NCI-H526 (cell line): ENCODE measurements around the gene TMEM43.

ENCODE experiments used
- DNase-seq, 2 experiments: peaks; one replicate each; lab custom pipeline; 2025; lab: John Stamatoyannopoulos, UW

The TMEM43 gene

DNA sequence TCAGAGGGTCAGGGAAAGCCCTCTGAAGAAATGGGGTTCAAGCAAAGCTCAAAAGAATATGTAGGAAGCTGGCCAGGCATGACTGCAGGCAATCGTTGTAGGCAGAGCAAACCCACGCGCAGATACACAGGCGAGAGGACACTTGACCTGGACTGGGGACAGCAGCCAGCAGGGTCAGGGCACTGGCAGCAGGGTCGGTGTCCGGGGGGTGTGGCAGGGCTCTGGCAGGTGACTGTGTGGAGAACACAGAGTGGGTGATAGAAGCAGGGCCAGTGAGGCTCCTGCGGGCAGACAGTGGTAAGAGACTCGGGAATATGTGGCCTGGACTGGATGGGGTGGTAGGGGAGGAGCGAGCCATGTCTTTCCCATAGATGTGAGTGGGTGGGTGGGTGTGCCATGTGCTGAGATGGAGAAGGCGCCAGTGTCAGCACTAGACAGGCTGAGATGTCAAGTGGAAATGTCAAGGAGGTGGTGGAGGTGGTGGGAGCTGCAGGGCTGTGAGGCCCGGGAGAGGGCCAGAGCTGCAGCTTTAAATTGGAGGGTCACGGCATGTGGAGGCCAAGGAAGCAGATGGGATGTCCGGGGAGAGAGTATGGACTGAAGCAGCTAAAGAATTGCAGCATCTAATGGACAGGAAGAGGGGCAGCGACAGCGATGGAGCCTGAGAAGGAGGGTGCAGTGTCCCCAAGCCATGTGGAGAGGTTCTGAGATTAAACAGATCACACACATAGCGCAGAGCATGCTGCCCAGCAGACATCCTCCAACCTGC is 13.4 kb downstream of the TMEM43 start:
- no peak for DNase-seq

DNA sequence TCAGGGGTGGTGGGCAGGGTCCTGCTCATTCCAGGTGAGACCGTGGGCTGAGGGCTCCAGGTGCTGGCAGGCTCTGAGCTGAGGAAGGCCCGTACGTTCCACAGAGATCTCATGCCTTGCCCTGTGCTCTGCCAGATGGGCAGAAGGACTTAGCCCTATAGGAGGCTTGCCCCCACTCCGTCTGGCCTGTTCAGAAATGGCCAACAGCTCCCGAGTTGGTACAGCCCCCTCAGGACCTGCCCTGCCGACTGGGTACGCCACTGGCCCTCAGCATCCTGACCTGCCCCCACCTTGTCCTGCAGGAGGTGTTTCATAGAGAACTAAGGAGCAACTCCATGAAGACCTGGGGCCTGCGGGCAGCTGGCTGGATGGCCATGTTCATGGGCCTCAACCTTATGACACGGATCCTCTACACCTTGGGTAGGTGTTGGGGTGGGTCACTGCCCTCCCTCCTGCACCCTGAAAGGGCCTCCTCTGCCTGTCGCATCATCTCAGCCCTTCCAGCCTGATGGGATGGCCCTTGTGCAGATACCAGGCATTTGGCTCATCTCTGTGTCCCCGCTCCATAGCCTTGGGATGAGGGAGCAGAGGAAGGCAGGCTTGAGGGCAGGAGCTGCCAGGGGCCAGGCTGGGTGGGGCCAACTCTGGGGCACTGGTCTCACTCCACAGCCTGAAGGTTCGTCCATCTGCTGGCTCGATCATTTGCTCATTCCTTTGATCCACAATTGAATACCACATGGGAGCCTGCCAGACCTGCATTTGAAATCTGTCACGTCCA is 14.2 kb downstream of the TMEM43 start:
- no peak for DNase-seq

DNA sequence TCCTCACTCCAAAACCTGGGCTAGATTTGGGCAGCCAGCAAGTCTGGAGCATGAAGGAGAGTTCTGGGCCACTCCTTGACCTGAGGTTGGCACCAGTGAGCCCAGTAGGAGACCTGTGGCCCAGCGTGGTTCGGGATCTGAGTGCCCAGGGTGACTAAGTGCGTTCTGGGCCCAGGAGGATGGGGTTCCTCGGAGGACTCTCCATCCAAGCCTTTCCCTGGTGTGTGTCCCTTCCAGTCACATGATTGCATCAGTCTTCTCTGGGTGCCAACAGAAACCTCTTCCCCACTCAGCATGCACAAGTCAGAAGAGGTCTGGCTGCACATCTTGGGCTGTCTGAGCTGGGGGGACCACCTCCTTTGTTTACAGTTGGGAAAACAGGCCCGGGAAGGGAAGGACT is 14.9 kb downstream of the TMEM43 start:
- no peak for DNase-seq

DNA sequence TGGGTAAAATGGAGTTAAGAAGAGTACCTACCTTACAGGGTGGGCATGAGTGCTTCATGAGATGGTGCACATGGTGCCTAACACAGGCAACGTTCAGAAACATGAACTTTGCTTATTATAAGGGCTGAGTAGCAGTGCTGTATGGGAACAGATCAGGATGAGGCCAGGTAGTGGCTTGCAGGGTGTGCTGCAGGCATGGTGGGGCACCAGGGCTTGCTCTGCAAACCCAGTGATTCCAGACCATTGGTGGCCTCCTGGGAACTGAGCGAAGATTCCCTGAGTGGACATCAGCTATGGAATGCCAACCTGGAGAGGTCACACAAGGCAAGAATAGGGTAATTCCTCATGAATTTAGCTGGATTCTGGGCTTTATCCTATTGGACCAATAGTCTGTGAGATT is 15.8 kb downstream of the TMEM43 start:
- no peak for DNase-seq

DNA sequence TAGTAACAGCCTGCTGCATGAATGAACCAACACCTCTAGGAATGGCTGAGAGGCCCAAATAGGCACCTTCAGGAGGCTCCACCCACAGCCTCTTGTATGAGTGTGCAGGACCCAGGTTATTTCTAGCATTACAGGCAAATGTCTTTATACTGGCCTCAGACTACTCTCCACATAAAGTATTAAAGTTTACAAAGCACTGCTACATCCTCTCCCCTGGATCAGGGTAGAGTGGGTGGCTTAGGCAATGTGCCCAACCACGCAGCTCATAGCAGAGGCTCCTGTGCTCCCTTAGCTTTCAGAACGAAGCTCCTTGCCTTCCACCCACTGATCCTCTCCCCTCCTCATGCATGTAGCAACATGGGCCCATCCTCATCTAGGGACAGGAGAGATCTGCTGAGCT is 16.3 kb downstream of the TMEM43 start:
- DNase-seq: no peak

DNA sequence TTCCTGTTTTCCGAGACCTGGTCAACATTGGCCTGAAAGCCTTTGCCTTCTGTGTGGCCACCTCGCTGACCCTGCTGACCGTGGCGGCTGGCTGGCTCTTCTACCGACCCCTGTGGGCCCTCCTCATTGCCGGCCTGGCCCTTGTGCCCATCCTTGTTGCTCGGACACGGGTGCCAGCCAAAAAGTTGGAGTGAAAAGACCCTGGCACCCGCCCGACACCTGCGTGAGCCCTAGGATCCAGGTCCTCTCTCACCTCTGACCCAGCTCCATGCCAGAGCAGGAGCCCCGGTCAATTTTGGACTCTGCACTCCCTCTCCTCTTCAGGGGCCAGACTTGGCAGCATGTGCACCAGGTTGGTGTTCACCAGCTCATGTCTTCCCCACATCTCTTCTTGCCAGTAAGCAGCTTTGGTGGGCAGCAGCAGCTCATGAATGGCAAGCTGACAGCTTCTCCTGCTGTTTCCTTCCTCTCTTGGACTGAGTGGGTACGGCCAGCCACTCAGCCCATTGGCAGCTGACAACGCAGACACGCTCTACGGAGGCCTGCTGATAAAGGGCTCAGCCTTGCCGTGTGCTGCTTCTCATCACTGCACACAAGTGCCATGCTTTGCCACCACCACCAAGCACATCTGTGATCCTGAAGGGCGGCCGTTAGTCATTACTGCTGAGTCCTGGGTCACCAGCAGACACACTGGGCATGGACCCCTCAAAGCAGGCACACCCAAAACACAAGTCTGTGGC is 16.9 kb downstream of the TMEM43 start:
- no peak for DNase-seq

DNA sequence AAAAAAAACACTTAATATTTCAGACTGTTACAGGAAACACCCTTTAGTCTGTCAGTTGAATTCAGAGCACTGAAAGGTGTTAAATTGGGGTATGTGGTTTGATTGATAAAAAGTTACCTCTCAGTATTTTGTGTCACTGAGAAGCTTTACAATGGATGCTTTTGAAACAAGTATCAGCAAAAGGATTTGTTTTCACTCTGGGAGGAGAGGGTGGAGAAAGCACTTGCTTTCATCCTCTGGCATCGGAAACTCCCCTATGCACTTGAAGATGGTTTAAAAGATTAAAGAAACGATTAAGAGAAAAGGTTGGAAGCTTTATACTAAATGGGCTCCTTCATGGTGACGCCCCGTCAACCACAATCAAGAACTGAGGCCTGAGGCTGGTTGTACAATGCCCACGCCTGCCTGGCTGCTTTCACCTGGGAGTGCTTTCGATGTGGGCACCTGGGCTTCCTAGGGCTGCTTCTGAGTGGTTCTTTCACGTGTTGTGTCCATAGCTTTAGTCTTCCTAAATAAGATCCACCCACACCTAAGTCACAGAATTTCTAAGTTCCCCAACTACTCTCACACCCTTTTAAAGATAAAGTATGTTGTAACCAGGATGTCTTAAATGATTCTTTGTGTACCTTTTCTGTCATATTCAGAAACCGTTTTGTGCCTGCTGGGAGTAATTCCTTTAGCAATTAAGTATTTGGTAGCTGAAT is 17.9 kb downstream of the TMEM43 start:
- no peak for DNase-seq

DNA sequence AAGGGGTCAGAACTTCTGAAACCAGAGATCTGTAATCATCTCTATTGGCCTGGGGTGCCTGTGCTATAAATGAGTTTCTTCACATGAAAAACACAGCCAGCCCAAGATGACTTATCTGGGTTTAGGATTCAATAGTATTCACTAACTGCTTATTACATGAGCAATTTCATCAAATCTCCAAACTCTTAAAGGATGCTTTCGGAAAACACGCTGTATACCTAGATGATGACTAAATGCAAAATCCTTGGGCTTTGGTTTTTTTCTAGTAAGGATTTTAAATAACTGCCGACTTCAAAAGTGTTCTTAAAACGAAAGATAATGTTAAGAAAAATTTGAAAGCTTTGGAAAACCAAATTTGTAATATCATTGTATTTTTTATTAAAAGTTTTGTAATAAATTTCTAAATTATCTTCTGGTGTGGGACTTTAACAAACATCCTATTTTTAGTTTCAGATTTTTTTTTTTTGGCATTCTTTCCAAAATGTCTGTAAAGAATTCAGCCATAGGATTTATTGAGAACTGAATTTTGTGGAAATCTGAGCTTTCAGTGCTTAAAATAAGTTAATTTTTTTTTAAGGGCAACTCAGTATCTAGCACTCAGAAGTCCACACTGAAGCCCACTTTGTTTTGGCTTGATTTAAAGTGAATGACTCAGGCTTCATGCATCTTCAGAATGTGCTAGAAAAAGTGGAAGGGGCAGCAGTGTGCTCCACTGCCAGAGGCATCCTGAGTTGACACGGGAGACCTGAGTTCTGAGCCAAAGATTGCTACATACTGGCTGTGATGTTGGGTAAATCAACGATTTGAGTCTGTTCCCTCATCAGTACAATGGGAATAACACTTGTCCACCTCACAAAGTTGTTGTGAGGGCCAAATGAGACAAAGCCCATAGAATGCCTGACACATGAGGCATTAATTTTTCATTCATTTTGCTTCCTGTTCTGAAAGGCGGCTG is 18.7 kb downstream of the TMEM43 start:
- no peak for DNase-seq

DNA sequence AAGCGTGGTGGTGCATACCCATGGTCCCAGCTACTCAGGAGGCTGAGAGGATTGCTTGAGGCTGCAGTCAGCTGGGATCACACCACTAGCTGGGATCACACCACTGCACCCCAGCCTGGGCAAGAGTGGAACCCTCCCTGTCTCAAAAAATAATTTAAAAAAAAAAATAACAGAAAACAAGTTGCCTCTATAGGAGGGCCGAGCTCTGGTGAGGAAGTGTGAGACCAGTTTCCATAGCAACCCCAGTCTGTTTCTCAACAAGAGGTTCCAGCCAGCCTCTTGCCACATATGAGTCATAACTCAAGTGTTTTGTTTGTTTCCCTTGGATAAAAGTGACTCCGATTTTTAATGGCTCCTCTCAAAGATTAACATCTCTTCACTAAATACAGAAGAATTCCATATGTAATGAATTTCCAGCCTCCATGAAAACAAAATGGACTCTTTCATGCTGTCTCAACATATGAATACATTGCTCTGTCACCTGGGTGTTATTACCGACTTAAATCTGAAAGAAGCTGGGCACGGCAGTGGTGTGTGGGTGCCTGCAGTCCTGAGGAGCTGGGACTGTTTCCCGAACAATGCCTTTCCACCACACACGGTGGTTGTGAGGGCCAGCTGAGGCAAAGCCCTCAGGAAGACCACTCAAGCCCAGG is 19.7 kb downstream of the TMEM43 start:
- peak in 1 of 2 experiments; percentile 1 for DNase-seq

DNA sequence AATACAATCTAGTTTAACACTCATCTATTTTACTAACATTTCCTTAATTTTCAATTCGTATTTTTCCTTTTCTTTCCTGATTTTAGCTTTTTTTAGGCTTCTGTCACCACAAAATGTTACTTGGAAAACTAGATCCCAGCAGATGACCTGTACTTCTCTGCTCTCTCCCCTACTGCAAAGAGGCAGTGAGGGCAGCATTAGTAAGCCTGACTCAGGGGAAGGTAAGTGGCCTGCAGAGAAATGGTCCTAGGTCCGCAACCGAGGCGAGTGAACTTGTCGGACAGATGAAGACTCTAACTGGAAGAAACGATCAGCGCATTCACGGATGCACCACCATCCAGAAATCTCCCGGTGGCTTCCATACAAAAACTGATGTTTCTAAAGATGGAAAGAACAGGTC is 20.4 kb downstream of the TMEM43 start:
- DNase-seq: no peak

DNA sequence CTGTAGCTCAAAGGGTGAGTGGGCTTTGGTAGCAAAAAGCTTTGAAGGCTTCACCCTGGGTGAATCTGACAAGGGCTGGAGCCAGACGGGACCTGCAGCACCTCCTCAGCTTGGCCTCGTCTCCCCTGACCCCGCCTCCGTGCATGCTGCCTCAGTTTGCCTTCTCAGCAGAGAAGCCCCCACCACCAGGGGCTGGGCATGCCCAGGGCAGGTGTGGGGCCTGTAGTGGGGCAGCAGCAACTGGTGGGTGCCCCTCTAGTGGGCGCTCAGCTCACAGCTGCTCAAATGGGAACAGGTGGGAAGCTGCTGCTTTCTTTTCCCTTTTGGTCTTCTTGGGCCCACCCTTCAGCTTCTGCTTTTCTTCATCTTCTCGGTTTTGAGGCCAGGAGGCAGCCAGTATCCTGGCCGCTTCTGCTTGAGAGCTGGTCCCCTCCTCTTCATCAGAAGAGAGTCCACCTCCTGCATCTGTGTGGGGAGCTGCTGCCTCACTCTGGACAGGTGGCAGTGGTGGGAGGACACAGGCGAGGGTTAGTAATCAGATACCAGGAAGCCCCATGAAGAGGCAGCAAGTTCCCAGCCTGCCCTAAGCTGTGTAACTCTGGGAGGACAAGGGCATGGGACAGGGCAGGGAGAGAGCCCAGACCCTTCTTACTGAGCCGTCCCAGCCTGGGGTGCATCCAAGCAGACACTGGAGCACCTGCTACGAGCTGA is 21.0 kb downstream of the TMEM43 start:
- no peak for DNase-seq

DNA sequence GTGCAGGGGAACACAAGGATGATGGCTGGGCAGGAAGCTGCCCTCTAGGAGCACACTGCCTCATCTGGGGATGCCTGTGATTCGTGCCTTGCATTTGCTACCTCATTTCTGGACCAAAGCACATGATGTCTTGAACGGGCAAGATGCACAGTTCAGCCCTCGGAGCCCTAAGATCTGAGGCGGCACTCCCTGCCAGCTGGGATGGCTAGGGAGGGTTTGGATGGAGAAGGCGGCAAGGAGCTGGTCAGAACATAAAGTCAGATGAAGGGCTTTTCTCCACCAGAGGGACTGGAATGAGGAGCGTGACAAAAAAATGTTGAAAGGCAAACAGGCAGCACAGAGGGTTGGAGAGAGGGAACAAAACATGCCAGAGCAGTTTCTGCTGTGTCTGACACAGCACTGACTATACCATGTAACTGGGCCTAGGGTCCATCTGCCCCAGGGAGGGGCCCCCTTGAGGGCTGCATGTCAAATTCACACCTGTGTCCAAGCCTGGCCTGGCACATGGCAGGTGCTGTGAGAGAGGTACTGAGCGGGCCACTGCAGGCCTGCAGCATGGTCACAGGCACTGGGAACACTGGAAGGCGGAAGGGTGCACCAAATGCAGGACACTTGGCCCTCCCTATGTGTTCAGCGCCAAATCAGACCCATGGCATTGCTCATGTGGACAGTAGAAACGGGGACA is 21.7 kb downstream of the TMEM43 start:
- DNase-seq: no peak

DNA sequence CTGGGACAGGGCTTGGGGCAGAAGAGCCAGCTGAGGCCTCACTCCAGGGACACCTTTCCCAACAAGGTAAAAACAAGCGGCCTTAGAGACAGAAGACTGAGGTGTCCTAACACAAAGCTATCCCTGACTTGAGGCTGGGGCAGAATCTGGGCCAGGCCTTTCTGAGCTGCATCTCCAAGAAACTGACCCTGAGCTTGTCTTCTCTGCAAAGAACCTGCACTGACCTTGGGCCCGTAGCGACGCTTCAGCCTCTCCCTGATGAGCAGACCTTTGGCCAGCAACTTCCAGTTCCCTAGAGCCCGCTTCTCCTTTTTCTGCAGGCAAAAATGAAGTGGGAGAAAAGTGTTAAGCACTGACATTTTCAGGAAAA is 22.2 kb downstream of the TMEM43 start:
- DNase-seq: no peak

DNA sequence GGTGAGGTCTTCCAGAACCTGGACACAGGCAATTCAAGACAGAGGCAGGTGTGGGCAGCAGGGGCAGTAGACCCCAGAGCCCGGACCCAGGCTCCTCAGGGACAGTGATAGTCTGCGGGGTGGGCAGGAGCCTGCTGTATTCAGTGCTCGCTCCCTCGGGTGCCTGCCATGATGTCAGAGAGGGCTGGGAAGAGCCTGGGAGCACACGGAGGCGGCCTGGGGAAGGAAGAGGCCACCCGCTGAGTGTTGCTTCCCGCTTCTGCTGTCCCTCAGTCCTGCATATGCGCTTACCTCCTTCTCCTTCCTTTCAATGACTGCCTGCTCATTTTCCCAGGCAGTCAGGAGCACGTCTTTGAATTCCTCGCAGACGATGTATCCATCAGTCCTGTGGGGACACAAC is 22.8 kb downstream of the TMEM43 start:
- no peak for DNase-seq

DNA sequence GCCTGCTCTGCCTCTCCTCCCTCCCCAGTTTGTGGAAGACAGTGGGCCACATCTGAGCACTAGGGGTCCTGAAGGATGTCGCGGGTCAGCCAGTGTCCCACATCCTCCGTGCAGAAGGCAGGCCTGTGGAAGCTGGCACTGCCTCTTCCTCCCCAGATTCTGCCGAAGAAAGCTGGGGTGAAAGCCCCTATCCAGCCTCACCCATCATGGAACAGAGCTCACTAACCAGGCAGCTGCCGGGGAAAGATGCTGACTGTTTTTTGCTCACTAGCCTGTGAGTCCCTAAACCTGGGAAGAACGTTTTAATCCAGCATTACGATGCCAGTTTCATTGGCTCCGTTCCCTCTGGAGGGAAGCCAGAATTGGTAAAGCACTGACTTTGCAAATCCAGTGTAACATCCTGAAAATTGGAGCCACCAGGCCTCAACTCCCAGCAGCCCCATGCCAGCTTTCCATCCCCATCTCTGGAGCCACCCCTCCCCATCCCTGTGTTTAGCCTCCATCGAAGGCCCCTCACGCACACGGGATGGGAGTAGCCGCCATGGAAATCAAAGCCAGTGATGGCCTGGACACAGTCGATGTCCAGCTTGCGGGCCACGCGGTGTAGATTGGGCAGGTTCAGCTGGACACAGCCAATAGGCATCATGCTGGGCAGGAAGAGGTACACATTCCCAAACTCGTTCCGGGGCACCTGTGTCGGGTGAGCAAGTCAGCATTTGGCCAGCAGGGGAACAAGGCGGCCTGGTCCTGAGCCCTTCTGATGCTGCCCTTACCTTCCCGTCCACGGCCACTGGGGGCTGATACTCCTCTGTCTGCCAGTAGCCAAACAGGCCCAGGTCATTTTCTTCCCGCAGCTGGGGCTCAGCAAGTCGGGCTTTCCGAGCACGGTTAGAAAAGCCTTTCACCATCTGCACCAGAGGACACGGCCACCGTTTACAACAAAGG is 23.5 kb downstream of the TMEM43 start:
- no peak for DNase-seq

DNA sequence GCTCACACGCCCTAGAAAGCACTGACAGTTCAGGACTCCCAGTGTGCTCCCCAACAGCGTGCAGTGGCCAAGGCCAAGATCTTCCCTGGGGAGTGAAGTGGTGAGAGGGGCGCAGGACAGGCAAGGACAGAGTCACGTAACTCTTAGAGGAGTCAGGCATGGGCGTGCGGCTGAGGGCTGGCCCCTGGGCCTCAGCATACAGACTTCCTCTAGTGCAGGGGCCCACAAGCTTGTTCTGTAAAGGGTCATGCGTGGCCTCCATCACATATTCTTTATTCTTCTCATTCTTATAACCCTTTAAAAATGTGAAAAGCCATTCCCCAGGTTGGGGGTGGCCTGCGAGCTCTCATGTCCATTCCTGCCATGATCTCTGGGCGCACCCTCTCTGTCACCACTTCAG is 25.2 kb downstream of the TMEM43 start:
- DNase-seq: no peak

DNA sequence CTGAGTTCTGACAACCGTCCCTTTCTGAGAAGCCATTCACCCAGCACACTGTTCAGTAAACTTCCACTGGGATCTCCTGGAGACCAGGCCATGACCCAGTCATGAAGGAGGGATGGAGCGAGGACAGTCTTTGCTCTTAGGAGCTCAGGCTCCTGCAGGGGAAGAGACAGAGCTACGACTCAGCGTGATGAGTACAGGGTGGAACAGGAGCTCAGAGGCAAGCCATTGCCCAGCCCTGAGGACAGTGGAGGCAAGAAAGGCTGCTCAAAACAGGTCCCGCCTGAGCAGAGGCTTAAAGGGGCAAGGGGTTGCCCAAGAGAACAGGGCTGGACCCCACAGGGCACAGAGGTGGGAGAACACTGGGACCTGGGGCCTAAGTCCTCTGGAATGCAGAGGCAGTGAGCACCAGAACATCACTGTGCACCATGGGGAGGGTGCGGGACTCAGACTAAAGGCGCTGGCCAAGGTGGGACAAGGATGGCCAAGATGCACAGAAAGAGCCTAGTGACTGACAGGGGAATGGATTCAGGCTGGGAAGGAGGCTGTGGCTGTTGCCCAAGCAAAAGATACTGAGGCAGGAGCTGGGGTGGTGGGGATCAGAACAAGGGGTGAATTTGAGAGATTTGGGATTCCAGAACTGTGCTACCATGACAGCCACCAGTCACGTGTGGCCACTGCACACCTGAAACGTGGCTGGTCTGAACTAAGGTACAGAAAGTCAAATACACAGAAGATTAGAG is 25.8 kb downstream of the TMEM43 start:
- no peak for DNase-seq
